NB4 (cell line): ENCODE results near the gene UBE2D2.

Source experiments
- CTCF ChIP-seq: IDR thresholded peaks from one replicate; pipeline ENCODE4 v1.5.1; 2012; ENCODE audit warnings: low read depth, low read length
- POLR2A ChIP-seq: IDR thresholded peaks from 2 replicates; pipeline ENCODE4 v1.6.1; 2011; ENCODE audit warnings: mild to moderate bottlenecking; ENCODE audit not compliant: insufficient read length; ENCODE audit errors: extremely low read depth
- TF ChIP-seq, protein P1 (sequence below): IDR thresholded peaks from 2 replicates; pipeline ENCODE4 v1.6.1; 2011; ENCODE audit warnings: low read depth, low read length

DNA sequence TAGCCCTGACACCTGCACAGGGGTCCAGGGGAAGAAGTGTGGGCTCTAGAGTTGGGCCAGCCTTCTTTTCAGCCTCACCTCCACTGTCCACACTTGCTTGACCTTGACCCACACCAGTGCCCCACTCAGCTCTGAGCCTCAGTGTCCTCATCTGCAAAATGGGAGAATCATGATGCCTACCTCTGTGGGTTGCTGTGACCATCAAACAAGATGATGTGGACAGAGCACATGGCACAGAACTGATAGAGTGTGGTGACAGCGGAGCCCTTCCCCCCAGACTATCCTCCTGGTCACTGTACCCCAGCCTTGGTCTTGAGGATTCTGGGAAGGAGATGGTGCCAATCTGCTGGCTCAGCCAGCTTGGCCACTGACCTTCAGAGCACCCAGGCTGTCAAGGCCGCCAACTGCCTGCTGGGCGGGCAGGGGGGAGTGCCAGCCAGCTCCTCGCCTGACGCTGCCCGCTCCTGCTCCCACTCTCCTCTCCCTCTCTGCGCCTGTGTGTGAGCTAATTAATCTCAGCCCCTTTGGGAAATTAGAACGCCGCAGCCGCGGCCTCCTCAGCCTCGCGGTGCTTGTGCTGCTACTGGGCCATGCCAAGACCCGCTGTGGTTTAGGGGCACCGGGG, 103.7 kb downstream of the UBE2D2 start:
- no peak for TF ChIP-seq CTCF
- no peak for TF ChIP-seq POLR2A
- TF ChIP-seq, protein P1, sequence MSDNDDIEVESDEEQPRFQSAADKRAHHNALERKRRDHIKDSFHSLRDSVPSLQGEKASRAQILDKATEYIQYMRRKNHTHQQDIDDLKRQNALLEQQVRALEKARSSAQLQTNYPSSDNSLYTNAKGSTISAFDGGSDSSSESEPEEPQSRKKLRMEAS = peak; percentile 63
